SJSA1 (cell line): Measurements from ENCODE around the gene SRP9. TPM values are rescaled to one million over a fixed set of nuclear protein-coding genes. Genes with fewer than 3 reads are reported as not detected.
"Not testable (repeated sequence)": the region's sequence is repeated elsewhere in the genome, so short reads cannot be mapped to it uniquely, and the experiment has no call there.

ENCODE experiments used
- DNase-seq, 2 experiments: peaks; one replicate each; pipeline ENCODE4 v3.0.0-alpha.2; 2015 to 2020; ENCODE audit warnings: low spot score in 2 of 2, low read depth in 1 of 2
- H3K27ac ChIP-seq: fragments of 250-450 bp; sonication (Bioruptor Pico); 2 replicates; pipeline ENCODE4 v1.5.1; 2020; ENCODE audit warnings: mild to moderate bottlenecking, moderate library complexity
- H3K27me3 ChIP-seq: fragments of 250-450 bp; sonication (Bioruptor Pico); replicated peaks from 2 replicates; pipeline ENCODE4 v1.5.1; 2020; ENCODE audit warnings: mild to moderate bottlenecking, moderate library complexity
- H3K36me3 ChIP-seq: fragments of 250-450 bp; sonication (Bioruptor Pico); 2 replicates; pipeline ENCODE4 v1.5.1; 2020; ENCODE audit warnings: mild to moderate bottlenecking
- H3K4me1 ChIP-seq: fragments of 250-450 bp; sonication (Bioruptor Pico); replicated peaks from 2 replicates; pipeline ENCODE4 v1.6.1; 2021; ENCODE audit warnings: mild to moderate bottlenecking
- H3K4me3 ChIP-seq: fragments of 250-450 bp; sonication (Bioruptor Pico); 2 replicates; pipeline ENCODE4 v1.5.1; 2020; ENCODE audit warnings: mild to moderate bottlenecking
- H3K9me3 ChIP-seq: fragments of 250-450 bp; sonication (Bioruptor Pico); replicated peaks from 2 replicates; pipeline ENCODE4 v1.5.1; 2020; ENCODE audit warnings: mild to moderate bottlenecking
- total RNA-seq: library from RNA; depleted of rRNA; stranded (reverse); fragments of >200 nt; shearing (Covaris generic); gene quantifications from 2 replicates; pipeline ENCODE4 v1.2.3, GENCODE V29; 2014

The SRP9 gene
- total RNA-seq, 1 experiment from 2014 or later, result 735 TPM

DNA sequence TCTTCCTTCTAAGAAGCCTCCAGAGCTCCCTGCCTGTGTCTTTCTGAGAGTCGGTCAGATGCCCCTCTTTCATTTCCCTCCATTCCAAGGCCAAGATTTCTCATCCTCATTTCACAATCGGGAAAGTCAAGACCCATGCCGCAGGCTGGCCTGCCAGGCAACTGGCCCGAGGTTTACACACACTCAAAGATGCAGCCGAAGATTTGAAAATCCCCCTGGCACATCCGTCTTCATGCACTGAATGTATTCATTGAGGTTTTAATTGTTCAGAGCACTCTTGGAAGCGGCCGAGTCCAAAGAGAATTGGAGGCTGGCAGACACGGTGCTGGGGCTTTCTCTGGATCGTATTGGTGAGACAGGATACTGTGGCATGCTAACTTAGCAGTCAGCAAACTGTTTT lies 29.1 kb upstream of the SRP9 start:
- DNase-seq, result no peak
- no peaks in the 10 kb centered on the region for H3K9me3 ChIP-seq
- peaks cover 17% of the 10 kb centered on the region for H3K4me1 ChIP-seq
- no peak overlapping the region for H3K27ac ChIP-seq
- H3K36me3 ChIP-seq, result no peaks in the 10 kb centered on the region
- H3K27me3 ChIP-seq, result no peaks in the 10 kb centered on the region
- H3K4me3 ChIP-seq, result no peak overlapping the region

DNA sequence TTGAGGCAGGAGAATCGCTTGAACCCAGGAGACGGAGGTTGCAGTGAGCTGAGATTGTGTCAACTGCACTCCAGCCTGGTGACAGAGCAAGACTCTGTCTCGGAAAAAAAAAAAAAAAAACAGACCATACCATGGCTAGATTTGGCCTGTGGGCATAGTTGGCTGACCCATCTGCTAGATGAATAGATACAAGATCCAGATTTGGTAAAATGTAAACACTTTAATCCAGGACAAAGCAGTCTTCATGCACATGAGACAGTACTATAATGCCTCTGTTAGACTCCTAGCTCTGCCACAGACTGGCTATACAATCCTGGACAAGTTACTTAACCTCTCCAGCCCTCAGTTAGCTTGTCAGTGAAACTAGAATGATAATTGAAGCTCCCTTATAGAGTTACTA lies 27.9 kb upstream of the SRP9 start:
- Histone ChIP-seq H3K4me1 (peaks cover 17% of the 10 kb centered on the region), H3K4me3 (no peak overlapping the region), H3K36me3 (no peaks in the 10 kb centered on the region), H3K27ac (no peak overlapping the region), H3K9me3 (no peaks in the 10 kb centered on the region), H3K27me3 (no peaks in the 10 kb centered on the region)
- no peak for DNase-seq

DNA sequence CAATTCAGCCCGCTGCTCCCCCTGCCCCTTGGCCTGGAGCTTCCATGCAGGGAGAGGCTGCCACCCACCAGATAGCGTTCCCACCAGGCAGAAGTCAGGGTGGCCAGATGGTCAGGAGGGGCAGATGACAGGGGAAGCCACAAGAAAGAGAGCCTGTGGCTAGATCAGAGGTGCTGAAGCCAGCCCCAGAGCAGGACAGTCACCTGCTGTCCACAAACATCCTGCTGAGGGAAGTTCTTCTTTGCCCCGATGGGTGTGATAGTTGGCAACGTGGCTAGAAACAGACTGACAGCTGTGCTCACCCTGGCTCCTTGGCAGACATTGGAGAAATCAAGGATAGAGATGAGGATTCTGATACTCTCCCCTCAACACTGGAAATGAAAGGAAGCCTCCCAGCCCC lies 27.2 kb upstream of the SRP9 start:
- Histone ChIP-seq H3K4me3 (no peak overlapping the region), H3K36me3 (no peaks in the 10 kb centered on the region), H3K9me3 (no peaks in the 10 kb centered on the region), H3K4me1 (peaks cover 24% of the 10 kb centered on the region), H3K27ac (no peak overlapping the region), H3K27me3 (no peaks in the 10 kb centered on the region)
- no peak for DNase-seq

DNA sequence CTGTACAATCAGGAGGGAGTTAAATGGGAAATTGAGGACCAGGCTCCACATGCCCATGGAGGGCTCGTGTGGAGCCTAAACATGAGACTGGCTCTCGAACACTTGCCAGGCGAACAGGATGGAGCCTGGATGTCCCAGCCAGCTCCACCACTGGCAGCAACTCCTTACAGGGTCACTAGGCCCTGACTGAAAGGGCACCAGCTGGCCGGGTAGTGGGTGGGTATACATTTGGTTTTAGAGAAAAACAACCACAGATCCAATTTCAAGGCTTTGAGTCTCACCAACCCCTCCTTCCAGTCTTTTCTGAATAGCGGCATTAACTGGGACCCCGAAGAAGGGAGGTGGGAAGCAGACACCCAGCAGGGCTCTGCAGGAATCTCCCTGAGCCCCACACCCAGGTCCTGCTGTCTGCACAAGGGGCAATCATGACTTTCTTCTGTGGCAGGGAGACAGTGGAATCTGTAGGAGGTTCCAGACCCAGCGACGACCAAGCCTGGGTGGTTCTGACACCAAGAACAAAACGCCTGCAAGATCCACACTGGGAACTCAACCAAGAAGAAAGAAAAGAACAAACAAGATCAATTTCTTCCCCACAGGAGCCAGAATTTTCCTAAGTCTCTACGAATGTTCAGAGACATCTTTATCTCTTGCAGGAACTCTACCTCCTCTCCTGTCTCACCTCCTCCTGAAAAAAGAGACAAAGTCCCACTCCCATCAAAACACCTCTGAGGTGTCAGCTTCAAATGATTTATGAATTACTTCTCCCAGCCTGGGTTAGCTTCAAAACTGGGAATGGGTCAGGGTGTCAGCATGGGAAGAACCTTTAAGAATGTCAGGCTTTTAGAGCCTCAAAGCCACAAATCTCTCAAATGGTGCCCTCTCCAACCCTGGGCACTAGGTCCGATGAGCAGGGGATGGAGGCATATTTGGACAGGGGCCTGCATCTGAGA lies 26.5 kb upstream of the SRP9 start:
- no peak for DNase-seq
- H3K4me3 ChIP-seq, result no peak overlapping the region
- H3K27me3 ChIP-seq, result no peaks in the 10 kb centered on the region
- H3K9me3 ChIP-seq, result no peaks in the 10 kb centered on the region
- peaks cover 30% of the 10 kb centered on the region for H3K4me1 ChIP-seq
- no peak overlapping the region for H3K27ac ChIP-seq
- no peaks in the 10 kb centered on the region for H3K36me3 ChIP-seq

DNA sequence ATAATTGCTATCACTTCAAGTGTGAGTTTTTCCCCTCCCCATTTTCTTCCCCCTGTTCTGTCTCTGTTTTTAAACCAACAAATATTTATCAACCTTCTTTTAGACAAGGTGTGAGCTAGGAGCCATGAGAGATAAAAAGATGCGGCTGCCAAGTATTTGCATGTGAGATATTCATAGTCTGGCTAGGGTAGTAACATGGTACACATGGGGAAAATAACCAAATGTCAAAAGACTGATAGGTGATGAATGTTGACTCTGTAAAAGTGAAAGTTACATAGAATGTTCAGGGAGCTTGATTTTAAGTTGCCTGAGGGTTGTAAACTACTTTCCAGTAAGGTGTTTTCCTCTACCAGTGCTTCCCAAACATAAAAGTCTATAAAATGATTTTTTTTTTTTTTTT lies 25.4 kb upstream of the SRP9 start:
- Histone ChIP-seq H3K27ac (no peak overlapping the region), H3K27me3 (no peaks in the 10 kb centered on the region), H3K4me3 (no peak overlapping the region), H3K36me3 (no peaks in the 10 kb centered on the region), H3K9me3 (no peaks in the 10 kb centered on the region), H3K4me1 (peaks cover 19% of the 10 kb centered on the region)
- no peak for DNase-seq

DNA sequence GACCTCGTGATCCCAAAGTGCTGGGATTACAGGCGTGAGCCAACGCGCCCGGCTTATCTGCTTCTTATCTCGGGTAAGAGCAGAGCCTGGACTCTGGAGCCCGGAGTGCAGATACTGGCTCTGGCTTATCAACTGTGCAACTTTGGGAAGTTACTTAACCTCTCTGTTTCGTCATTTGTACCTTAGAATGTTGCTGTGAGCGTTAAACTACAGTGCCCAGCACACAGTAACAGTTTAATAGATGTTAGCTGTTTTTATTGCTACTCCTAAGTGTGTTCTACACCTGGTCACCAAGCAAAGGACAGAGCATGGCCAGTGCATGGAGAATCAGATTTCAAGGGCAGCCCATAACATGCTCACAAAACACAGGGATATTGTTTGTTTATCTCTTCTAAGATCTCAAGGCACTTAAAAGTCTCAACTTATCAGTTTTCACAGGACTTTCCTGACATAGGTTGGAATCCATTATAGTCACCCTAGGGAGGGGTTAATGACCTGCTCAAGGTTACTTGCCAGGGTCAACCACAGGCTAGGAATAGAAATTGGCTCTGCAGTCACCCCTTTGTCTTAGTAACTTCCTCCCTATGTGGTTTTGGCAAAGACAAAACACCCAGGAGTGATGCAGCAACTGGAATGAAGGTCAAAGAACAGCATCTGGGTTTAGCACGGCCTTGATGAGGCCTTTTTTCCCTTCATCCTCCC lies 22.5 kb upstream of the SRP9 start:
- Histone ChIP-seq H3K27ac (no peak overlapping the region), H3K4me1 (peaks cover 13% of the 10 kb centered on the region), H3K4me3 (no peak overlapping the region), H3K36me3 (no peaks in the 10 kb centered on the region), H3K9me3 (no peaks in the 10 kb centered on the region), H3K27me3 (no peaks in the 10 kb centered on the region)
- peak in 1 of 2 experiments; percentile 46 for DNase-seq

DNA sequence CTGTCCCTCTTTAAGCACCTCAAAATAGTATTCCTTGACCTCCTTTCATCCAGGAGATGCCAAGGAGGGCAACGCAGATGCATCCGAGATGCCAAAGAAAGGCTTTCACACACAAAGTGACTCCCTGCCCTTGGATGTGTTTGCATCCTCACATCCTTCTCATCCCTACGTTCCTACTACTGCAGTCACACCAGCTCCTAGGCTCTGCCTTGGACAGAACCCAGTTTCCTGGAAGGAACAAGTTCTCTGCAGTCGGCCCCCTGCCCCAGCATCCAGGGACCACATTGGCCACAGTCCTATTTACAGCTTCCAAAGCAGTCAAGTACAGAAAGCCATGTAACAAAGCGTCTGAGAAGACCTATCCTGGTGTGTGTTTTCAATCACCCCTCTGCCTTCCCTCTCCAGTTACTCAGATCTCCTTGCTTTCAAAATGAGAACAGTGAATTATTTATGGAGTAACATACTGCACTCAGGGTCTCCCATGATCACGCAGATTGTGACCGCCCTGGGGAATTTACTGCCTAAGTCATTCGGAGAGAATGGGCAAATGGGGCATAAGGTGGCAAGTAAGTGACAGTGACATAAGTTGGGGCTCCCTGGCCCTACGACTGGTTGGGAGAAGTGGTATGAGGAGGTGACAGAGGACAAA lies 21.8 kb upstream of the SRP9 start:
- H3K4me1 ChIP-seq, result peaks cover 13% of the 10 kb centered on the region
- no peak overlapping the region for H3K4me3 ChIP-seq
- no peaks in the 10 kb centered on the region for H3K9me3 ChIP-seq
- no peaks in the 10 kb centered on the region for H3K27me3 ChIP-seq
- H3K36me3 ChIP-seq, result no peaks in the 10 kb centered on the region
- no peak for DNase-seq
- H3K27ac ChIP-seq, result no peak overlapping the region

DNA sequence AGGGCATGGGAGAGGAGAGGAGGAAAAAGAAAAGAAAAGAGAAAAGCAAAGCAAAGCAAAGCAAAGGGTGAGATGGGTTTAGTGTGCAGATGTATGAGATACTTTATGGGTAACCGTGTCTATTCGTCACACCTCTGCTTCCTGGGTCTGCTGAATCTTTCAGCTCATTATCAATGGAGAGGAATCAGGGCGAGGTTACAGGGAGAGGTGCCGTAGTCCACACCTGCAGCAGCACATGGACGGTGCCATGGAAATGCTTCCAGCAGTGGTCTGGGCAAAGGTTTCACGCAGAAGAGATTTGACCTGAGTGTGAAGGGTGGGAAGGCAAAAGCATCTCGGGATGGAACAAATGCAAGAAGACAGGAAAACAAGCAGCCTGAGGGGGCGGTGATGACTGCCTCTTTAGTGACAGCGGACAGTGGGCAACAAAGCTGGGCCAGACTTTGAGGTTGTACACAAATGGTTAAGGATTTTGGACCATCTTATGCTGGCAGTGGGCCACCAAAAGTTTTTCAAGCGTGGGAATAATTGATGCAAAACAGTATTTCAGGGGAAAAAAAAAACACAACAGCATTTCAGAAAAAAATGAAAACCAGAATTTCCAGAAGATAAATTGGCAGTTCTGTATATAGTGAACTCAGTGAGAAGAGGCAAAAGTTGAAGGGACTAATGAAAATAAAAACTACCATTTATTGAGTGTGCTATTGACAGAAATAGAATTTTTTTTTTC lies 19.5 kb upstream of the SRP9 start:
- no peak for DNase-seq
- no peak overlapping the region for H3K4me3 ChIP-seq

DNA sequence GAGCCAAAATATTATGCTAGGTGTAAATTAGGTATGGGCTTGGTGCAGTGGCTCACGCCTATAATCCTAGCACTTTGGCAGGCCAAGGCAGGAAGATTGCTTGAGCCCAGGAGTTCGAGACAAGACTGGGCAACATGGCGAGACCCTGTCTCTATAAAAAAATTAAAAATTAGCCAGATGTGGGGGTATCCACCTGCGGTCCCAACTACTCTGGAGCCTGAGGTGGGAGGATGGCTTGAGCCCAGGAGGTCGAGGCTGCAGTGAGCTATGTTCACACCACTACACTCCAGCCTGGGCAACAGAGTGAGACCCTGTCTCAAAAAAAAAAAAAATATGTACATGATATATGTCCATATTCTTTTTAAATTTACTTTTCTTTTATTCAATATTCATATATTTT lies 17.7 kb upstream of the SRP9 start:
- H3K9me3 ChIP-seq, H3K36me3 ChIP-seq, H3K4me3 ChIP-seq, H3K27ac ChIP-seq, DNase-seq, H3K27me3 ChIP-seq: not testable (repeated sequence)
- peaks cover 45% of the 10 kb centered on the region for H3K4me1 ChIP-seq

More for the DNA sequence above, 19.5 kb upstream of the SRP9 start:
- Histone ChIP-seq H3K36me3 (no peaks in the 10 kb centered on the region), H3K27me3 (no peaks in the 10 kb centered on the region), H3K4me1 (peaks cover 34% of the 10 kb centered on the region), H3K9me3 (no peaks in the 10 kb centered on the region), H3K27ac (no peak overlapping the region)

DNA sequence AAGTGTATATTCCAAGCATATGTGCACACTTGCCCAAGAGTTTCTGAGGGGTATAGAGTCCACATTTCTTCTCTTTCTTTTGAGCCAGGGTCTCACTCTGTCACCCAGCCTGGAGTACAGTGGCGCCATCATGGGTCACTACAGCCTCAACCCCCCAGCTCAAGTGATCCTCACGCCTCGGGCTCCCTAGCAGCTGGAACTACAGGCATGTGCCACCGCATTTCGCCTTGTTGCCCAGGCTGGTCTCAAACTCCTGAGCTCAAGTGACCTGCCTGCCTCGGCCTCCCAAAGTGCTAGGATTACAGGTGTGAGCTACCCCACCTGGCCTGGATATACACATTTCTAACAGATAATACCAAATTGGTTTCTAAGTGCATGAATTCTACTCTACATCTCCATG lies 17.1 kb upstream of the SRP9 start:
- H3K9me3 ChIP-seq, result no peaks in the 10 kb centered on the region
- peaks cover 39% of the 10 kb centered on the region for H3K4me1 ChIP-seq
- no peak overlapping the region for H3K27ac ChIP-seq

DNA sequence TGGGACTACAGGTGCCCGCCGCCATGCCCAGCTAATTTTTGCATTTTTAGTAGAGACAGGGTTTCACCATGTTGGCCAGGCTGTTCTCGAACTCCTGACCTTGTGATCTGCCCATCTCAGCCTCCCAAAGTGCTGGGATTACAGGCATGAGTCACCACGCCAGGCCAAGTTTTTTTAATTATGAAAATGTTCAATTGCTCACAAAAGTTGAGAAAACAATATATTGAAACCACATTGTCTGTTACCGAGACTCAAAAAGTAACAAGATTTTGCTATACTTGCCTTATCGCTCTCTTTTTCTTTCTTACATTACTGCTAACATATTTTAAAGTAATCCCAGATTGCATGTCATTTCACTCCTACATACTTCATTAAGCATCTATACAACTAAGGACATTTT lies 16.2 kb upstream of the SRP9 start:
- not testable (repeated sequence) for DNase-seq, H3K36me3 ChIP-seq, H3K27ac ChIP-seq, H3K27me3 ChIP-seq, H3K4me3 ChIP-seq, H3K9me3 ChIP-seq
- H3K4me1 ChIP-seq, result peaks cover 40% of the 10 kb centered on the region

More for the DNA sequence above, 17.1 kb upstream of the SRP9 start:
- DNase-seq, result no peak
- Histone ChIP-seq H3K4me3 (no peak overlapping the region), H3K27me3 (no peaks in the 10 kb centered on the region), H3K36me3 (no peaks in the 10 kb centered on the region)

DNA sequence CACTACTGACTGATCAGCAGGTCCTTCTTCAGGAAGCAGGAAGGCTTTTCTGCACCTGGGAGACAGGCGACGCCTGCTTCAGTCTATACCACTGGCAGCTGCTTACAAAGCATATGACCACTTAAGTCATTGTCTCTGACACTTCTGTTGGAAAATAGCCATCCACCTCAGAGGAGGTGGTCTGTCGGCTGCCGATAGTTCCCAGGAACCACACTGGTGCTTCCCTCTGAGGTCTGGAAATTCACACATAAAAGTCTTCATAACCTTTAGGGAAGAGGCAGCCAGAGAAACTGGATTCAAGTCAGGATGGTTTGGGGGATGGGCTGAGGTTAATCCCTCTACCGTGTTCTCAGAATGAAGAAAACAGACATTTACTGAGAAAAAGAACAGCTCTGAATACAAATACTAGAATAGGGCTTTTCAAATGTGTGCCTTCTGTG lies 15.6 kb upstream of the SRP9 start:
- H3K36me3 ChIP-seq, result no peaks in the 10 kb centered on the region
- peaks cover 46% of the 10 kb centered on the region for H3K4me1 ChIP-seq
- no peak overlapping the region for H3K4me3 ChIP-seq
- H3K27ac ChIP-seq, result peak overlapping the region; percentile 50
- DNase-seq, result no peak
- H3K9me3 ChIP-seq, result no peaks in the 10 kb centered on the region
- no peaks in the 10 kb centered on the region for H3K27me3 ChIP-seq

DNA sequence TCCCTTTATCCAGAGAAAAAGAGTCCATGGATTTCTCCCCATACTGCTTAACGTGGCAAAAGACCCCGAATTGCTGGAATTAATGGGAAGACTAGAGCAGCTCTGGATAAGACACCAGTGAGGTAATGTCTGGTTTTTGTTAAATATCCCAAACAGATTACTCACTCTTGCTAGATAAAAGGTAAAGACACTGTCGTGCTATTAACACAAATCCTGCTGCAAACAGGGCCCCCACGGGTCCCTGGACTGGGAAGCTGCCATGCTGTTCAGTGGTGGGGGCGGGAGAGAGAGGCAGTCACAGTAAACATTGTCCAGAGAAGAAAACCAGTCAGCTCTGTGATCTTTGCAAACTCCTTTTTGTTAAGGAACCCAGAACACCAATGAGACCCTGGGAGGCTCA lies 15.2 kb upstream of the SRP9 start:
- Histone ChIP-seq H3K9me3 (no peaks in the 10 kb centered on the region; the same call in 1 of the 2 replicates), H3K27ac (peak overlapping the region; percentile 50), H3K4me1 (peaks cover 50% of the 10 kb centered on the region), H3K27me3 (no peaks in the 10 kb centered on the region), H3K4me3 (no peak overlapping the region), H3K36me3 (no peaks in the 10 kb centered on the region)
- DNase-seq, result peak; percentile 58 to 61
